ENCODE data around the gene SLC5A5. TPM values are rescaled to one million over a fixed set of nuclear protein-coding genes. Genes with fewer than 3 reads are reported as not detected.
A peak's percentile ranks its signal among the peaks of the same experiment; 100 is the strongest.

The SLC5A5 gene
- total RNA-seq (1 to 10 TPM in 1 of 2 donors, under 1 TPM in 1; 0.79 to 1.4 TPM), polyA plus RNA-seq (ENCODE audit: insufficient read depth, low read depth, low replicate concordance) (1.1 TPM)
- long read RNA-seq, donor 1, result 0 reads
- long read RNA-seq, donor 2, result 0 reads

DNA sequence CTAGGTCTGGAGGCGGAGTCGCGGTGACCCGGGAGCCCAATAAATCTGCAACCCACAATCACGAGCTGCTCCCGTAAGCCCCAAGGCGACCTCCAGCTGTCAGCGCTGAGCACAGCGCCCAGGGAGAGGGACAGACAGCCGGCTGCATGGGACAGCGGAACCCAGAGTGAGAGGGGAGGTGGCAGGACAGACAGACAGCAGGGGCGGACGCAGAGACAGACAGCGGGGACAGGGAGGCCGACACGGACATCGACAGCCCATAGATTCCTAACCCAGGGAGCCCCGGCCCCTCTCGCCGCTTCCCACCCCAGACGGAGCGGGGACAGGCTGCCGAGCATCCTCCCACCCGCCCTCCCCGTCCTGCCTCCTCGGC lies at the start of gene SLC5A5:
SLC5A5 (plus strand) TSS at position 68 of the 373 bp plus-strand sequence. CDS start 375 bp downstream, outside the sequence.
- intact Hi-C loops (cut with DNase I; ENCODE audit: low total_unique reads), result no loop called here

GRCh38 chr19:17824339-17824738 lies 47.4 kb upstream of the SLC5A5 start:
- Histone ChIP-seq H3K9me3 (no peaks in the 10 kb centered on the region), H3K27ac (peak overlapping the region; percentile 63 to 73), H3K27me3 (no peaks in the 10 kb centered on the region), H3K36me3 (ENCODE audit: low read depth, missing control alignments) (no peaks in the 10 kb centered on the region), H3K4me1 (peaks cover 16% of the 10 kb centered on the region), H3K4me3 (no peak overlapping the region)
- intact Hi-C loops (cut with DNase I; ENCODE audit: low total_unique reads), result no loop called here
- peak; percentile 62 for DNase-seq
- 11 to 45% methylated on average over 6 to 7 of the region's 8 CpGs for WGBS, 2 donors
- TF ChIP-seq, protein P1, sequence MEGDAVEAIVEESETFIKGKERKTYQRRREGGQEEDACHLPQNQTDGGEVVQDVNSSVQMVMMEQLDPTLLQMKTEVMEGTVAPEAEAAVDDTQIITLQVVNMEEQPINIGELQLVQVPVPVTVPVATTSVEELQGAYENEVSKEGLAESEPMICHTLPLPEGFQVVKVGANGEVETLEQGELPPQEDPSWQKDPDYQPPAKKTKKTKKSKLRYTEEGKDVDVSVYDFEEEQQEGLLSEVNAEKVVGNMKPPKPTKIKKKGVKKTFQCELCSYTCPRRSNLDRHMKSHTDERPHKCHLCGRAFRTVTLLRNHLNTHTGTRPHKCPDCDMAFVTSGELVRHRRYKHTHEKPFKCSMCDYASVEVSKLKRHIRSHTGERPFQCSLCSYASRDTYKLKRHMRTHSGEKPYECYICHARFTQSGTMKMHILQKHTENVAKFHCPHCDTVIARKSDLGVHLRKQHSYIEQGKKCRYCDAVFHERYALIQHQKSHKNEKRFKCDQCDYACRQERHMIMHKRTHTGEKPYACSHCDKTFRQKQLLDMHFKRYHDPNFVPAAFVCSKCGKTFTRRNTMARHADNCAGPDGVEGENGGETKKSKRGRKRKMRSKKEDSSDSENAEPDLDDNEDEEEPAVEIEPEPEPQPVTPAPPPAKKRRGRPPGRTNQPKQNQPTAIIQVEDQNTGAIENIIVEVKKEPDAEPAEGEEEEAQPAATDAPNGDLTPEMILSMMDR (IDR thresholded peaks at IDR 0.05), result no peak
- TF ChIP-seq POLR2A (IDR thresholded peaks at IDR 0.05), result no peak

More for the DNA sequence above, at the start of gene SLC5A5:
- no peaks in the 10 kb centered on the region for H3K36me3 ChIP-seq (ENCODE audit: low read depth, missing control alignments)
- no peaks in the 10 kb centered on the region for H3K27me3 ChIP-seq
- WGBS, 2 donors, result 1% methylated on average over 14 to 26 of the region's 26 CpGs
- peaks cover 7% of the 10 kb centered on the region for H3K4me1 ChIP-seq
- no peak for DNase-seq
- no peak within 1 kb of the TSS for H3K27ac ChIP-seq
- H3K4me3 ChIP-seq, result peak within 1 kb of the TSS in 1 of 2 donors; percentile 12
- TF ChIP-seq, protein P1 (IDR thresholded peaks at IDR 0.05), result no peak
- TF ChIP-seq POLR2A (IDR thresholded peaks at IDR 0.05), result no peak
- H3K9me3 ChIP-seq, result no peaks in the 10 kb centered on the region

- H3K36me3 ChIP-seq (ENCODE audit: low read depth, missing control alignments), result no peaks in the 10 kb centered on the region
- peaks cover 18% of the 10 kb centered on the region for H3K4me1 ChIP-seq
- H3K27ac ChIP-seq, result no peak overlapping the region
- H3K4me3 ChIP-seq, result no peak overlapping the region
- no peaks in the 10 kb centered on the region for H3K27me3 ChIP-seq
- WGBS, 2 donors, result 78 to 80% methylated on average over 13 of the region's 13 CpGs
- intact Hi-C loops (cut with DNase I; ENCODE audit: low total_unique reads), result no loop called here
- no peaks in the 10 kb centered on the region for H3K9me3 ChIP-seq
- no peak for DNase-seq
- no peak for TF ChIP-seq POLR2A (IDR thresholded peaks at IDR 0.05)
- TF ChIP-seq, protein P1 (IDR thresholded peaks at IDR 0.05), result no peak
Measured at GRCh38 chr19:17826508-17827056, 45.2 kb upstream of the SLC5A5 start.

DNA sequence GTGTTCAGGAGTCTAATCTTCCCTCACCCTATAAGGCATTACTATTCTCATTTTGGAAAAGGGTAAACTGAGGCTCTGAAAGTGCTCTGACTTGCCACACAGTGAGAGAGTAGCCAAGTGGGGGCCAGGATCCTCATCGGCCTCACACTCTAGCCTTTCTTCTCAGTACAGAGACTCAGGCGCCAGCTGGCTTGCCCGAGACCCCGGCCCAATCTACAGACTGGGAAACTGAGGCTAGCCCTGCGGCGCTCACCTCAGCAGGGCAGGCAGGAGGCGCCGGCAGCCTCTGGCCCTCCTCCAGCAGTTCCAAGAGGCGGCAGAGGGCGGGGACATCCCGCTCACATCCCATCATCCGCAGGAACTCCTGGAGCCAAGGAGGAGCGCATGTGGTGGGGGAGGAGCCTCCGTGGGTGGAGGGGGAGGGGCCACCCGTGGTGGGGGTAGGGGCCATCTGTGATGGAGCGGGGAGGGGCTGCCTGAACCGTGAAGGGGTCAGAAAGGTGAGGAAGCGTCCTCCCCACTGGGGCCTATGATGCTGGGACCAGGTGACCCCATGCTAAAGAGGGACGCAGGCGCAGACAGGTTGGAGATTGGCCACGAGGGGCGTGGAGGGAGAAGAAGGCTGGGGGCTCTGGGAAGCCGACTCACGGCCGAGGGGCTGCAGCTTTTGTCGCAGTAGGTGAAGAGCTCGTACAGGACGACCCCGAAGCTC lies 41.7 kb upstream of the SLC5A5 start:
- peak overlapping the region; percentile 34 to 72 for H3K27ac ChIP-seq
- intact Hi-C loops (cut with DNase I; ENCODE audit: low total_unique reads), result no loop called here
- H3K4me3 ChIP-seq, result peak overlapping the region; percentile 26 to 51
- peak; percentile 61 for DNase-seq
- H3K9me3 ChIP-seq, result no peaks in the 10 kb centered on the region
- H3K36me3 ChIP-seq (ENCODE audit: low read depth, missing control alignments), result no peaks in the 10 kb centered on the region
- peaks cover 3% of the 10 kb centered on the region for H3K4me1 ChIP-seq
- WGBS, 2 donors, result 19 to 23% methylated on average over 20 to 27 of the region's 29 CpGs
- H3K27me3 ChIP-seq, result no peaks in the 10 kb centered on the region
- TF ChIP-seq POLR2A (IDR thresholded peaks at IDR 0.05), result no peak

DNA sequence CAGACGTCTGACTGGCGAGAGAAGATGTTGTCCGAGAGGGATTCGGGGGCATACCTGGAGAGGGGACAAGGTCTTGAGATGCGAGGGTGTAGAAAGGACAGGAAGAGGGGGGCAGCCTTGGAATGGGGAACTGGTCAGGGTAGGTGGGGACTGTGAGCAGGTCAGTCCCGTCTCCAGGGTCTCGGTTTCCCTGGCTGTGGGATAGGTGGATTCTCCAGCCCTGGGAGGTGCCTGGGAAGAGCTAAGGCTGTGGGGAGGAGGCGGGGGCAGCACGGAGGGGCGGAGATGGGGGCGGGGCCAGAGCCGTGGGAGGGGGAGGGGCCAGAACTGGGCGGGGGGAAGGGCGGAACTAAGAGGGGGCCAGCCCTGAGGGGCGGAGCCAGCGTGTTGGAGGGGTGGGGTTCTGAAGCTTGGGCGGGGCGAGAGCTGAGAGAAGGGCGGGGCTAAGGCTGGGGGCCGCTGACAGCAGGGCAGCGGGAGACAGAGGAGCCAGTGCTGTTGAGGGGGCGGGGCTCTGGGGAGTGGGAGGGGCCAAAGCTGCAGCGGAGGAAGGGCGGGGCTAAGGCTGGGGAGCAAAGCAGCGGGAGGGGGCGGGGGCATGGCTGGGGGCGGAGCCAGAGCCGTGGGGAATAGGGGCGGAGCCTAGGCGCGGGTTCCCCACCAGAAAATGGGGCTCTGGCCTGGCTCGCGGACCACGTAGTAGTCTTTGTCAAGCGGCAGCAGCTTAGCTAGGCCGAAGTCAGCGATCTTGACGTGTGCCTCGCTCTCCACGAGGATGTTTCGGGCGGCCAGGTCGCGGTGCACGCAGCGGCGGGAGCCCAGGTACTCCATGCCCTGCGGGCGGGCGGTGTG lies 41.0 kb upstream of the SLC5A5 start:
- no peak for TF ChIP-seq POLR2A (IDR thresholded peaks at IDR 0.05)
- TF ChIP-seq, protein P1 (IDR thresholded peaks at IDR 0.05), result no peak
- no peaks in the 10 kb centered on the region for H3K27me3 ChIP-seq
- H3K9me3 ChIP-seq, result no peaks in the 10 kb centered on the region
- 31 to 47% methylated on average over 23 to 43 of the region's 50 CpGs for WGBS, 2 donors
- no peaks in the 10 kb centered on the region for H3K36me3 ChIP-seq (ENCODE audit: low read depth, missing control alignments)
- peak; percentile 86 for DNase-seq
- H3K27ac ChIP-seq, result peak overlapping the region; percentile 34 to 72
- intact Hi-C loops (cut with DNase I; ENCODE audit: low total_unique reads), result no loop called here
- H3K4me1 ChIP-seq, result peaks cover 3% of the 10 kb centered on the region
- peak overlapping the region; percentile 26 to 51 for H3K4me3 ChIP-seq

Data from testis (tissue), 5 donors.